Posterior cingulate gyrus (tissue), 11 donors: ENCODE measurements around the gene TAAR9.

Experiments
- DNase-seq, 10 donors: peaks; one replicate each; pipeline versions ENCODE4 v3.0.0 to v3.0.0-alpha.2; 2020 to 2021; ENCODE audit warnings: mixed read lengths in 3 of 10
- intact Hi-C: fragments of 100-400 bp; cut with DNase I; formaldehyde crosslinking; loops from one replicate; pipeline ENCODE4 v1.15.1; 2023

TAAR9 gene, protein sequence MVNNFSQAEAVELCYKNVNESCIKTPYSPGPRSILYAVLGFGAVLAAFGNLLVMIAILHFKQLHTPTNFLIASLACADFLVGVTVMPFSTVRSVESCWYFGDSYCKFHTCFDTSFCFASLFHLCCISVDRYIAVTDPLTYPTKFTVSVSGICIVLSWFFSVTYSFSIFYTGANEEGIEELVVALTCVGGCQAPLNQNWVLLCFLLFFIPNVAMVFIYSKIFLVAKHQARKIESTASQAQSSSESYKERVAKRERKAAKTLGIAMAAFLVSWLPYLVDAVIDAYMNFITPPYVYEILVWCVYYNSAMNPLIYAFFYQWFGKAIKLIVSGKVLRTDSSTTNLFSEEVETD

DNA sequence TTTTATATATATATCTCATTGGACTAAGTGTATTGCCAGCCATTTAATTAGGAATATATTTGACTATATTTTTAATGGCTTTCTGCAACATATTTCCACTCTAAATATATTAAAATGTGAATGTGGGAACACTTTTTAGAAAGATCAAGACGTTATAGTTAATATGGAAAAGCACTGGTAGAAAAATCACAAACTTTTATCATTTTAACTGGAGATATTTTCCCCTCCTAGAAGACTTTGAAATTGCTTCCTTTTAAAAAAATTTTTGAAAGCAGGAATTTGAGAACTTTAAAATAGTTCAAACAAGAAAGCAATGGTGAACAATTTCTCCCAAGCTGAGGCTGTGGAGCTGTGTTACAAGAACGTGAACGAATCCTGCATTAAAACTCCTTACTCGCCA, at the start of gene TAAR9:
TSS of gene TAAR9 (plus strand) at position 301 of the 400 bp plus-strand sequence. CDS start at position 314, 13 bp downstream.
- DNase-seq: no peak
- intact Hi-C loops: loop anchor here (10.0 kb wide), 1 partner anchor 67 kb away; no protein-coding TSS in a partner anchor

DNA sequence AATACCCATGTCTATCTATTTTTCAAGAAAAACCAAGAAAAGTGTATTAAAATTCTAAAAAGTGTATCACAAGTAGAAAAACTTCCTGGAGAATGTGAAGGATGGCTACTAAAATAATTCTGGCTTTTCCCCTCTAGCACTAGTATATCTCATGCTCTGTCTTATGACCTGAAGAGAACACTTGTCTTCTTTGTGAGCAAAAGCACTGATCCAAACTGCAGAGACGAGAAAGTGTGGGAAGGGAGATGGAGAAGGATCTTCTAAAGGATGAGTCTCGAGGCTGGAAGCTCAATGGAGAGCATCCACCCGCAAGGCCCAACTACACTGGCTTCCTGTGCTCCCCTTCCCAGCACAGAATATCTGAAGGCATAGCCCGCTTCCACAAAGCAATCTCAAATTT, 48.7 kb upstream of the TAAR9 start:
- DNase-seq: no peak
- intact Hi-C loops: no loop called here

DNA sequence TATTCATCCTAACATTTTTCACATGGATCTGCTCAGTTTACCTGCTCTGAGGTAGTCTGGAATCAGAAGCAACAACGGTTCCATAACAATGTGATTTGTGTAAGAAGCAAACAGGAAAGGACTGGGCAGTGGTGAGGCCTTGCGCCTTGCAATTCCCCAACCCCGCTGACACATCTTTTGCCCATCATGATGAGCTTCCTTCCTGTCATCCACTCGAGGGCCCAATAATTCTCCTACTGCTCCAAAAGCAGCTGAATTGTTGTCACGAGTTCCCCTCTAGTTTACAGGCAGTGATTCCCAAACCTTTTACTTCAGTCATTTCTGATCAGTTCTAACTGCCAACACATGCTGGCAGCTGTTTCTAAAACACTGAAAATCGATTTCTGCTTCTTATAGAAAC, 48.1 kb upstream of the TAAR9 start:
- intact Hi-C loops: no loop called here
- no peak for DNase-seq

DNA sequence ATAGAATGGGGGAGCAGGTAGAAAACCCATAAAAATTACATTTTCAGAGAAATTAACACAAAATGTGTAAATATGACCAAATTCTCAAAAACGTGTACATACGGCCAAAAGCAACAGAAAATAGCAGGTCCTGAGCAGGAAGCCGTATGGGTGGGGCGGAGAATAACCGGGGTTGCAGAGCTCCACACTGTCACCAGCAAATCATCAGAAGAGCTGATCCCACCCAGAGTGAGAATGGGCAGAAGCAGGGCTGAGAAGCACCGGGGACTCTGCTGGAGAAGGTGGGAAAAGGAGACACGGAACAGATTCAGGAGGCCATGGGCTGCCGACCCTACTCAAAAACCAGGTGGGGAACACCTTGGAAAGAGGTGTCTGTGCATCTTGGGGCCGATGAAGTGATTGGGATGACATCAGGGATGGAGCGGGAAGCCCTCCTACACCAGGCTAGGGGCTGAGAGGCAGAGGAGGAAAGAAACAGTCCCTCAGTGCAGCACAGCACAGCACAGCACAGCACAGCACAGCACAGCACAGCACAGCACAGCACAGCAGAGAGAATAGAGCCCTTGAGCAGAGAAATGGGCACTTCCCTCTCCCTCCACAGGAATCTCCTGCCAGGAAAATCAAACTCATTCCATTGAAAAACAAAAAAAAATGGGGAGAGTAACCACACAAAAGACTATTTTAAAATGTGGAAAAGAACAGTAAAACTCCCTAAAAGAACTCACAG, 47.4 kb upstream of the TAAR9 start:
- intact Hi-C loops: no loop called here
- peak in 2 of 10 donors; percentile 12 to 74 for DNase-seq

DNA sequence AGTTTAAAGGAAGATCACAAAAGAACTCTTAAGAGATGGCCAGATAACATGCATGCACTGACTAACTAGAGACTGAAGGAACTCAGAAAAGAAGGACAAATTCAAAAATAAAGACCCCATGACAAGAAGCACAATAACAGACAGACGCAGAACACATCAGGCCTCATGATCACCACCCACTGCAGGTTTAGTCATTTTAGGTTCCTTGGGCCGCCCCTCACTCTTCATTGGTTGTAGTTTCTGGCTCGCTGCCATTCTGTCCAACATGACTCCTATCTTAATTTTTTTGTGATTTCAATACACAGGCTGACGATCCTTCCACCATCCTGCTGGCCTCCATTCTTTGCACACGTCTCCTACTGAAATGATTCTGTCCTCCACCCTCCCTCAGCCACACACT, 46.8 kb upstream of the TAAR9 start:
- peak in 1 of 10 donors; percentile 22 for DNase-seq
- intact Hi-C loops: no loop called here

DNA sequence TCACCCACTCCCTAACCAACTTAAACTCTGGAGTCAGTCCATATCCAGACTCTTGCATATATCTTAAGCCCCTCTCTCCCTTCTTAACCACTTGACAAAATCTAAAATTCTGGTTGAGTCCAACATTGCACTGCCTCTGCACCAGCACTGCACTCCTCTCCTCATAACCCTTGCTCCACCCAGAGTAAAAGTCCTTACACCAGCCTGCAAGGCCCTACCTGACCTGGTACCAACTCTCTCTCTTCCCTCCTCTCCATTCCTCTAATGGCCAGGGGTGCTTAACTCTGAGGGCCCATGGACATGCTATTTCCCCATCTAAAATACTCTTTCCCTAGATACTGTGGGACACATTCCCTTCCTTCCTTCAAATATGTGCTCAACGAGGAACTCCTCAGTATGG, 46.2 kb upstream of the TAAR9 start:
- intact Hi-C loops: no loop called here

DNA sequence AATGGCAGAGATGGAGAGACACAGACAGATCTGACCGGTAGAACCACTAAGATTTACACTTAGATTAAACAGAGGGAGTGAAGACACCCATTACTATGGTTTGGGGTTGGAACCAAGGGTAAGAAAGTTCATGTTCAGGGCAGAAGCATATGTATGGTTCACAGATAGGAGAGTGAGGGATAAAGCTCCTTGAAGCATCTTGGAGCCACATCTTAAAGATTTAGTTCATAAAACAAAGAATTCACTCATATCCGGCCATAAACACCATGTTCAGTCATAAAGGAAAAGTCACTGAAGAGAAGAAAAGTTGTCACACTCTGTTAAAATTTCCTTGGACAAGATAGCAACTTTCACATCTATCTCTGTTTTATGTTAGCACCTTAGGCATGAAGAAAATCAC, 43.1 kb upstream of the TAAR9 start:
- intact Hi-C loops: no loop called here
- no peak for DNase-seq

More for the DNA sequence above, 46.2 kb upstream of the TAAR9 start:
- DNase-seq: no peak

DNA sequence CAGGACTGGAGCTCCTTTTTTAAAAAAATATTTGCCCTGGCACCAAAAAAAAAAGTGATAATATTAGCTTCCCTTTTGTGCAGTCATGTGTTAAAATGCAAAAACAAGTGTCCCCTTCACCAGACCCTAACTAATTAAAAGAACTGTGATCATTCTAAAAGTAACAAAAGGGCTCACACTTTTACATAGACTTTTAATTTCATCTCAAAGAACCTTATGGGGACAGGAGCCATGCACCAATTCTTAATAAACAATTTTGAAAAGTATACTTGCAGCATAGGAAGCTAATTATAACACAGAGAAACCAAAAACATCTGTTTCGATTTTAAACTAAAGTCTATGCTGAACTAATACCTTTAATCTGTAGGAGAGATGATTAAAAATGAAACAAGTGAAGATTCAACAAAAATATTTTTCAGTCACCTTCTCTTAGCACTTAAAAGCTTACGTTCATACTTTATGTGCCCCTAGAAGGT, 42.4 kb upstream of the TAAR9 start:
- DNase-seq: no peak
- intact Hi-C loops: no loop called here

DNA sequence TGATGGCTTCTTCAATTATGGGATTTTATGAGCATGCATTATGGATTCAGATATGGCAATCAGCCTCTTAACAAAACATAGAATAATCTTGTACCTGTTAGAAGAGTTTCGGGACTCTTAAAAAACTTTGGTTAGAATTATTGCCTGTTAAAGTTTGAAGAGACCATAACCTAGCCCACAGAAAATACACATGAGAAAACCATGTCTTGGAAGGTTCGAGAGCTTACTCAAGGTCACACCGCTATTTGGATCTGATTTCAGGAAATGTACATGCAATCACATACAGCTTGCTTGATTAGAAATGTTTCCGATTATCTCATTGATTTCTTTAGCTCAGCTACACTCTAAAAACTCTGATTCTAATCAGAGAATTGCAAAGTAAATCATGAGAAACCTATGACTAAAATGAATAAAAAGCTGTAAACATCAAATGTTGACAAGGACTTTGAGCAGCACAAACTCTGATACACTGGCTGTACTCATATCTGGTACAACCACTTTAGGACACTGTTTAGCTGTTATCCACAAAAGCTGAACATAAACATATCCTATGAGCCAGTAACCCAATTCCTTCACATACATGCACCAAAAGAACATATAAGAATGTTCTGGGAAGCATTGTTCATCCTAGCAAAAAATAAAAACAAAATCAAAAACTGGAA, 41.4 kb upstream of the TAAR9 start:
- no peak for DNase-seq
- intact Hi-C loops: no loop called here

DNA sequence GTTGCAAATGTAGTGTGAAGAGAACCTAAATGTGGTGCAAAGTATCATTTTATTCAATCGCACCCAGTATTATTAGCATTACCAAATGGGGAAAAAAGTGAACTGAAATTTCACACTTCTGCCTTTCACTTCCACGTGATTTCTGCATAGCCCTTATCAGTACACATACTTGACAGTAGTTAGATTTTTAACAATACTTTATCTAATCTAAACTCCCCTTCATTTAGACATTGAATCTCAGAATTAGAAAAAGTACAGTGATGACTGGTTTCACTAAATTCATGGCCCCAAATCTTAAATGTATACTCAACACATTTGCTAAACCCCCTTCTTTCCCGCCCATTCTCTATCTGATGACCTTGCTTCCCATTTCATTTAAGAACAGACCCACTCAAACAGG, 39.4 kb upstream of the TAAR9 start:
- no peak for DNase-seq
- intact Hi-C loops: no loop called here

DNA sequence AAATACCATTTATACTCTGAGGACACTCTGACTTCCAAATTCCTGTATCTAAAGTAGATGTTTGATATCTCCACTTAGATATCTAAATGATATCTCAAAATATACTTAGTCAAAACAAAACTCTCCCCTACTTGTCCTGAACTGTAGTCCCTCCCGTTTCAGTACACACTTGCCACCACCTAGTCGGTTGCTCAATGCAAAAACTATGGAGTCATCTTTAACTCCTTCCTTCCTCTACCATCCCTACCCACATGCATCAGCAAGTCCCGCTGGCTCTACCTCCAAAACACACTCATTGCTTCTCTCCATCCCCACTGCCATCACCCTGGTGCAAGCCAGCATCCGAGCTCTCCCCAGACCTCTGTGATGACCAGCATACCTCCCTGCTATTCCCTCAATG, 38.3 kb upstream of the TAAR9 start:
- intact Hi-C loops: no loop called here

DNA sequence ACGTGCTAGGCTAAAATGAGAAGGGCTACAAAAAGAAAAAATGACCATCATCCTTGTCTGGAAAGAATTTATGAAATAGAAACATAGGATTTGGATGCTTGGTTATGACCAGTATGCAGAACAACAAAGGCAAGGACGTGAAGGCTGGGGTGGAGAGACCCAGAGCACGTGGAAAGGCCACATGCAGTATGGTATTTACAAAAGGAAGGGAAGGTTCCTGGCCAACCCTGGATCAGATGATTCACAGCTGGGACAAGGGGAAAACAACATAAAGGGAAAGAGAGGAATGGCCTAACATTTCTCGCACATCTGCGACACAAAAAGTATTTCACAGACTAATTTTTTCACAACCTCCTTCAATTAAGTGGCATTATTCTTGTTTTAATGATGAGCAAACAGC, 33.3 kb upstream of the TAAR9 start:
- intact Hi-C loops: no loop called here
- no peak for DNase-seq

More for the DNA sequence above, 38.3 kb upstream of the TAAR9 start:
- DNase-seq: no peak

DNA sequence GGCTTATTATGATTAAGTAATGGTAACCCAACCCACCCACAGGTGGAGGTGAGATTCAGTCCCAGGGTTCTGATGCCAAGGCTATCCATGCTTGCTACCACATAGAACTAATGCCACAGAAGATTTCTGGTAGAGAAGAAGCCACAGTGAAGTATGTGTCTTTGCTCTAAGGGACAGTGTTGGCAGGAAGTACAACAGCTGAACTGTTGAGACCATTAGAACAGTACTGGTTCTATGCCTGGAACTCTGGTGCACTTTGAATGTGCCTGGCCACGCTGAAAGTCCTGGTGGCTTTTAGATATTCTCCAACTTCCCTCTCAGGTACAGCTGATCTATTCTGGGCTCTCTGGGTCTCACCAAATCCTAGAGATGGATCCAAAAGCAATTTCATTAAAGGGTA, 32.9 kb upstream of the TAAR9 start:
- intact Hi-C loops: no loop called here
- no peak for DNase-seq

DNA sequence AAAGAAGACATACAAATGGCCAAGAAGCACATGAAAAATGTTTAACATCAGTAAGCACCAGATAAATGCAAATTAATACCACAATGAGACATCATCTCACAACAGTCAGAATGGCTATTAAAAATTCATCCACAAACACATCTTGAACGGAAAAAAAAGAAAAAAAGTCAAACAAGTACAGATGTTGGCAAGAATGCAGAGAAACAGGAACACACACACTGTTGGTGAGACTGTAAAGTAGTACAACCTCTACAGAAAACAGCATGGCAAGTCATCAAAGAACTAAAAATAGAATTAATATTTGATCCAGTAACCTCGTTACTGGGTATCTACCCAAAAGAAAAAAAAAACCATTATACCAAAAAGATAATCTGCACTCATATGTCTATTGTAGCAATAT, 31.6 kb upstream of the TAAR9 start:
- no peak for DNase-seq
- intact Hi-C loops: no loop called here

DNA sequence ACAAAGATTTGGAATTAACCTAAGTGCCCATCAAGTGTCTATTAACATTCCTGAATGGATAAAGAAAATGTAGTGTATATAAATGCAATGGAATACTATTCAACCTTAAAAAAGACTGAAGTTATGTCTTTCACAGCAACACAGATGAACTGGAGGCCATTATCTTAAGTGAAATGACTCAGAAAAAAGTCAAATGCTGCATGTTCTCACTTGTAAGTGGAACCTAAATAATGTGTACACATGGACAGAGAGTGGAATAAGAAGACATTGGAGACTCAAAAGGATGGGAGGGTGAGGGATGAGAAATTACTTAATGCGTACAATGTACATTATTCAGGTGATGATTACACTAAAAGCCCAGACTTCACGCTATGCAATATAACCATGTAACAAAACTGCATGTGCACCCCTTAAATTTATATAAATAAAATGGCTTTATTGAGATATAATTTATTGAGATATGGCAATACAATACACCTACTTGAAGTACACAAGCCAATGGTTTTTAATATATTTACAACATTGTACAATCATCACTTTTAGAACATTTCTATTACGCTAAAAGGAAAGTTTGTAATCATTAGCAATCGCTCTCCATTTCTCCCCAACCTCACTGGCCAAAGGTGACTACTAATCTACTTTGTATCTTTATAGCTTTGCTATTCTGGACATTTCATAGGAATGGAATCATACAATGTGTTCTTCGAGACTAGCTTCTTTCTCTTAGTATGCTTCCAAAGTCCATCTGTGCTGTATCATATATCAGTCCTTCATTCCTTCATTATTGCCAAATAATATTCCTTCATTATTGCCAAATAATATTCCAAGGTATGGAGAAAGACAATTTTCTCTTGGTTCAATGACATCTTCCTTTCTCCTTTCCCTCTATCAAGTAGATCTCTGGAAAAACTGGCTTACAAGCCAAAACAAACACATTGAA, 30.9 kb upstream of the TAAR9 start:
- intact Hi-C loops: no loop called here
- DNase-seq: no peak

DNA sequence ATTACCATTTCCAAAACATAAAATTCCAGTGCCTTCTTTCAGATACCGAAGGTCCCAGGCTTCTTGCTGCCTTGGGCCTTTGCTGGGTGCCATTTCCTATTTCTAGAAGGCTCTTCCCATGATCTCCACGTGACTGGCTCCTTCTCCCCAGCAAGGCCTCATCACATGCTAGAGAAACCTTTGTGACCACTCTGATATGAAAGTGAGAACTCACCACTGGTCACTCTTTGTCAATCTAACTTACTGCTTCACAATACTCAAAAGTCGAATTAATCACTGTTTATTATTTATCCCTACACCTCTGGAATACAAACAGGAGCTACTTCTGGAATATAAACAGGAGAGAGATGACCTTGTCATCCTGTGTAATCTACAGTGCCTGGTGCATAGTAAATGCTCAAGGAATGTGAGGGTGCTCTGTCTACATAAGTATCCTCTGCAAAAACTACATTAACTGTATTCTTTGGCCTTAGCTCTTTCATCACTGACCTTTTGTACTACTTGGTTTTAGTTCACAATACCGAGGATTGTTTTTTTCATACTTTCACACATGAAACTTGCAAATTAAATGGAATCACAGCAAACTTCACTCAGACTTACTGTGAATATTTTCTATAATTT, 26.8 kb upstream of the TAAR9 start:
- DNase-seq: no peak
- intact Hi-C loops: loop anchor here (10.0 kb wide), 1 partner anchor 53 kb away; no protein-coding TSS in a partner anchor

DNA sequence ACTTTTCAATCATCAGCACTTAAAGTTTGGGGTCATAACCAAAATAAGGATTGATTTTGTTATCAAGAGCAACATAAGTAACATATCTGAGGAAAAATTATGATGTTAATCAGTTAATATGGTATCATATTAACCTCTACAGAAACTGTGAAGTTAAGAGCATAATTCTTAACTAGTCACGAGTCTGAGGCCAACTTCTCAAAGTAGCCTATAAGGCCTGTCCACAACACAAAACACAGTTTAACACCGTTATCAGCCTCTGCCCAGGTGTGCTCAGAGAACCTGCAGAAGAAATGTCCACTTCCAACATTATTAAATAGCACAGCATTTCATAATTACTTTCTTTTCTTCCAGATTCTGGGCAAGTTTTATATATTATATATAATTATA, 26.3 kb upstream of the TAAR9 start:
- intact Hi-C loops: loop anchor here (10.0 kb wide), 1 partner anchor 53 kb away; no protein-coding TSS in a partner anchor
- DNase-seq: no peak

DNA sequence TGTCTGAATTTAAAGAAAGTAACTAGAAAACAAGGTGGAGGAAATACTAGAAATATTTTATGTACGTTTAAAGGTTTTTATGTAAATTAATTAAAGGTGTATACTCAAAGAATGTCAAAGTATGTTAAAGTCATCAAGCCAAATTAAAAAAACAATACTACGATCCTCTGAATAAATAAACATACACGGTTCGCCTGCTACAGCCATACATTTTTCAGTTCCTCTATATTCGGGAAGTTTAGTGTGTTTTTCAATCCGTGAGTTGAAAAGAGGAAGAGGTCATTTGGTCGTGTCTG, 25.8 kb upstream of the TAAR9 start:
- intact Hi-C loops: loop anchor here (10.0 kb wide), 1 partner anchor 53 kb away; no protein-coding TSS in a partner anchor
- DNase-seq: no peak
